Tibial nerve (tissue), 4 donors: Measurements from ENCODE around the gene TMIGD1.

Source experiments
- CTCF ChIP-seq, 5 experiments: fragments of 200-600 bp in 3 of 5; fragments of 450-650 bp in 2 of 5; sonication (generic) in 3 of 5; IDR thresholded peaks; one replicate each; pipeline ENCODE4 v1.5.1; 2016 to 2019; ENCODE audit warnings: antibody characterized with exemption in 5 of 5, mild to moderate bottlenecking in 3 of 5, moderate library complexity in 2 of 5
- EP300 ChIP-seq, 2 donors: sonication (generic); formaldehyde crosslinking; IDR thresholded peaks; one replicate each; pipeline ENCODE4 v1.6.1; 2017; ENCODE audit warnings: antibody characterized with exemption in 2 of 2, mild to moderate bottlenecking in 1 of 2

GRCh38 chr17:30310562-30310961 lies 23.3 kb downstream of the TMIGD1 start:
- no peak for TF ChIP-seq EP300 (IDR thresholded peaks at IDR 0.05)
- TF ChIP-seq CTCF (IDR thresholded peaks at IDR 0.05) = no peak
